ENCODE data around the gene PDXK. TPM values are rescaled to one million over a fixed set of nuclear protein-coding genes. Genes with fewer than 3 reads are reported as not detected.

The PDXK gene
- total and polyA plus RNA-seq, 2 donors from 2014 or later = 122 to 210 TPM

- intact Hi-C loops (cut with DNase I) = no loop called here
- Histone ChIP-seq H3K27me3 (ENCODE audit: control insufficient read depth, insufficient read depth, low read length) (no peaks in the 10 kb centered on the region), H3K4me1 (ENCODE audit: control insufficient read depth in 2 of 3, insufficient read depth in 2 of 3, low read depth in 1 of 3, low read length in 3 of 3) (peaks cover 2 to 52% (median 37%) of the 10 kb centered on the region in 3 donors), H3K27ac (ENCODE audit: low read depth in 2 of 2, low read length in 2 of 2) (peak overlapping the region; percentile 27 to 28), H3K4me3 (ENCODE audit: low read length in 3 of 3) (no peak overlapping the region), H3K36me3 (ENCODE audit: control insufficient read depth in 2 of 3, insufficient read depth in 3 of 3, low read length in 3 of 3) (no peaks in the 10 kb centered on the region), H3K9me3 (ENCODE audit: control insufficient read depth in 2 of 3, insufficient read depth in 1 of 3, low read length in 3 of 3) (no peaks in the 10 kb centered on the region), H3K9ac (ENCODE audit: low read length in 3 of 3) (no peak overlapping the region)
- DNase-seq (peak in 1 of 5 donors; percentile 30), FAIRE-seq (no peak)
- no peak for TF ChIP-seq CTCF (IDR thresholded peaks at IDR 0.05; ENCODE audit: borderline replicate concordance, extremely low read depth, insufficient read depth)
These were observed 14.7 kb downstream of the PDXK start for GRCh38 chr21:43733529-43734071.

GRCh38 chr21:43734131-43734927 lies 15.4 kb downstream of the PDXK start:
- Histone ChIP-seq H3K27ac (ENCODE audit: low read depth in 2 of 2, low read length in 2 of 2) (peak overlapping the region; percentile 3 to 27), H3K4me1 (ENCODE audit: control insufficient read depth in 2 of 3, insufficient read depth in 2 of 3, low read depth in 1 of 3, low read length in 3 of 3) (peaks cover 2 to 48% (median 35%) of the 10 kb centered on the region in 3 donors), H3K4me3 (ENCODE audit: low read length in 3 of 3) (no peak overlapping the region), H3K36me3 (ENCODE audit: control insufficient read depth in 2 of 3, insufficient read depth in 3 of 3, low read length in 3 of 3) (no peaks in the 10 kb centered on the region), H3K27me3 (ENCODE audit: control insufficient read depth, insufficient read depth, low read length) (no peaks in the 10 kb centered on the region), H3K9ac (ENCODE audit: low read length in 3 of 3) (no peak overlapping the region), H3K9me3 (ENCODE audit: control insufficient read depth in 2 of 3, insufficient read depth in 1 of 3, low read length in 3 of 3) (no peaks in the 10 kb centered on the region)
- no peak for TF ChIP-seq CTCF (IDR thresholded peaks at IDR 0.05; ENCODE audit: borderline replicate concordance, extremely low read depth, insufficient read depth)
- FAIRE-seq (no peak), DNase-seq (peak in 1 of 5 donors; percentile 31)
- intact Hi-C loops (cut with DNase I) = no loop called here

- Histone ChIP-seq H3K27me3 (ENCODE audit: control insufficient read depth, insufficient read depth, low read length) (no peaks in the 10 kb centered on the region), H3K9me3 (ENCODE audit: control insufficient read depth in 2 of 3, insufficient read depth in 1 of 3, low read length in 3 of 3) (no peaks in the 10 kb centered on the region), H3K9ac (ENCODE audit: low read length in 3 of 3) (no peak overlapping the region), H3K27ac (ENCODE audit: low read depth in 2 of 2, low read length in 2 of 2) (peak overlapping the region in 1 of 2 donors; percentile 3), H3K4me3 (ENCODE audit: low read length in 3 of 3) (no peak overlapping the region), H3K4me1 (ENCODE audit: control insufficient read depth in 2 of 3, insufficient read depth in 2 of 3, low read depth in 1 of 3, low read length in 3 of 3) (peaks cover 2 to 45% (median 32%) of the 10 kb centered on the region in 3 donors), H3K36me3 (ENCODE audit: control insufficient read depth in 2 of 3, insufficient read depth in 3 of 3, low read length in 3 of 3) (no peaks in the 10 kb centered on the region)
- no peak for DNase-seq
- intact Hi-C loops (cut with DNase I) = no loop called here
- no peak for FAIRE-seq
- no peak for TF ChIP-seq CTCF (IDR thresholded peaks at IDR 0.05; ENCODE audit: borderline replicate concordance, extremely low read depth, insufficient read depth)
These were observed 15.9 kb downstream of the PDXK start for GRCh38 chr21:43734928-43735229.

All from kidney (tissue), 14 donors.